Smooth muscle cell (in vitro differentiated cells): ENCODE data around the gene TMTC4. TPM values are rescaled to one million over a fixed set of nuclear protein-coding genes. Genes with fewer than 3 reads are reported as not detected.

Experiments
- DNase-seq: peaks from one replicate; lab custom pipeline; 2025; ENCODE audit not compliant: unreplicated experiment; lab: John Stamatoyannopoulos, UW
- H2AFZ ChIP-seq: fragments of 200-600 bp; sonication (generic); 2 replicates; pipeline ENCODE4 v1.6.0; 2016; ENCODE audit warnings: antibody characterized with exemption, low read depth, mild to moderate bottlenecking
- H3F3A ChIP-seq: fragments of 200-600 bp; sonication (generic); 2 replicates; pipeline ENCODE4 v1.6.0; 2017; ENCODE audit warnings: antibody characterized with exemption, low read depth
- H3K27ac ChIP-seq: fragments of 200-600 bp; sonication (generic); 2 replicates; pipeline ENCODE4 v1.5.1; 2016; ENCODE audit warnings: low read depth, mild to moderate bottlenecking
- H3K27me3 ChIP-seq: fragments of 200-600 bp; sonication (generic); 2 replicates; pipeline ENCODE4 v1.6.1; 2016; ENCODE audit warnings: low read depth, mild to moderate bottlenecking
- H3K36me3 ChIP-seq: fragments of 200-600 bp; sonication (generic); 2 replicates; pipeline ENCODE4 v1.5.1; 2016; ENCODE audit warnings: low read depth
- H3K4me1 ChIP-seq: fragments of 200-600 bp; sonication (generic); 2 replicates; pipeline ENCODE4 v1.5.1; 2016; ENCODE audit warnings: low read depth
- H3K4me2 ChIP-seq: fragments of 200-600 bp; sonication (generic); 2 replicates; pipeline ENCODE4 v1.6.0; 2016; ENCODE audit warnings: mild to moderate bottlenecking
- H3K4me3 ChIP-seq: fragments of 200-600 bp; sonication (generic); 2 replicates; pipeline ENCODE4 v1.5.1; 2016; ENCODE audit warnings: mild to moderate bottlenecking
- H3K79me2 ChIP-seq: fragments of 200-600 bp; sonication (generic); 2 replicates; pipeline ENCODE4 v1.6.0; 2016; ENCODE audit warnings: low read depth, mild to moderate bottlenecking
- H3K9ac ChIP-seq: fragments of 200-600 bp; sonication (generic); 2 replicates; pipeline ENCODE4 v1.6.0; 2016; ENCODE audit warnings: low read depth
- H3K9me3 ChIP-seq: fragments of 200-600 bp; sonication (generic); replicated peaks from 2 replicates; pipeline ENCODE4 v1.5.1; 2016; ENCODE audit warnings: low read depth
- H4K20me1 ChIP-seq: fragments of 200-600 bp; sonication (generic); 2 replicates; pipeline ENCODE4 v1.6.0; 2016; ENCODE audit warnings: low read depth
- WGBS: methylation state at CpG from one replicate; pipeline ENCODE4 v1.1.7; 2016; ENCODE audit warnings: low lambda C conversion rate; 5-methylcytosine and 5-hydroxymethylcytosine counted together
- polyA plus RNA-seq: library from polyadenylated mRNA; unstranded; fragments of >200 nt; fragmentation: Nextera tagmentation; extraction: Ambion mirVana; gene quantifications from 2 replicates; pipeline ENCODE4 v1.2.1, GENCODE V29; 2016
- total RNA-seq: library from RNA; depleted of rRNA; stranded (reverse); fragments of >200 nt; gene quantifications from 2 replicates; pipeline ENCODE4 v1.2.3, GENCODE V29; 2014
- TF ChIP-seq, protein P1 (sequence below): fragments of 200-600 bp; sonication (generic); IDR thresholded peaks from 2 replicates; pipeline ENCODE4 v1.5.1; 2017; ENCODE audit warnings: borderline replicate concordance, mild to moderate bottlenecking, antibody characterized with exemption; ENCODE audit not compliant: insufficient read depth, poor library complexity, severe bottlenecking

The TMTC4 gene
- total and polyA plus RNA-seq, 2 experiments from 2014 or later: 6.6 to 7.4 TPM

DNA sequence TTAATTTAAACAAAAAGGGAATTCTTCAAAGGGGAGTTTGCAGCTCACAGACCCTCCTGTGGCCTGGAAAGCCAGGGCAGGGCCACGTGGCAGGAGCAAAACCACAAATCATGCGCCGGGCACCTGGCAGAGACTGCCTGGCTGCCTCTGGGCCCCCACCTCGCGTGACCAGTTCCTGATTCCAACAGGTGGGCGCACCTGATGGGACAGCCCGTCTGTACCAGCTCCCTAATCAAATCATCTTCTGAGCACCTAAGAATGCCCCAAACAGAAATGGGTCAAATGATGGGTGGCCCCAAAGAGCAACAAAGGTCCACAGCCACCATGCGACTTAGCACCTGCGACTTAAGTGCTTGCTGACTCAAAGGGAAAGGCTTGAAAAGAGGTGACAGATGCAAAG lies 9.2 kb downstream of the TMTC4 start:
- H3K27ac ChIP-seq: no peak overlapping the region
- H3K4me3 ChIP-seq: no peak overlapping the region
- H4K20me1 ChIP-seq: peaks cover under 1% of the 10 kb centered on the region
- H3F3A ChIP-seq: no peaks in the 10 kb centered on the region
- H3K27me3 ChIP-seq: no peaks in the 10 kb centered on the region
- H3K4me1 ChIP-seq: no peaks in the 10 kb centered on the region
- H2AFZ ChIP-seq: no peak overlapping the region
- H3K9ac ChIP-seq: no peak overlapping the region
- no peak overlapping the region for H3K4me2 ChIP-seq
- TF ChIP-seq, protein P1, sequence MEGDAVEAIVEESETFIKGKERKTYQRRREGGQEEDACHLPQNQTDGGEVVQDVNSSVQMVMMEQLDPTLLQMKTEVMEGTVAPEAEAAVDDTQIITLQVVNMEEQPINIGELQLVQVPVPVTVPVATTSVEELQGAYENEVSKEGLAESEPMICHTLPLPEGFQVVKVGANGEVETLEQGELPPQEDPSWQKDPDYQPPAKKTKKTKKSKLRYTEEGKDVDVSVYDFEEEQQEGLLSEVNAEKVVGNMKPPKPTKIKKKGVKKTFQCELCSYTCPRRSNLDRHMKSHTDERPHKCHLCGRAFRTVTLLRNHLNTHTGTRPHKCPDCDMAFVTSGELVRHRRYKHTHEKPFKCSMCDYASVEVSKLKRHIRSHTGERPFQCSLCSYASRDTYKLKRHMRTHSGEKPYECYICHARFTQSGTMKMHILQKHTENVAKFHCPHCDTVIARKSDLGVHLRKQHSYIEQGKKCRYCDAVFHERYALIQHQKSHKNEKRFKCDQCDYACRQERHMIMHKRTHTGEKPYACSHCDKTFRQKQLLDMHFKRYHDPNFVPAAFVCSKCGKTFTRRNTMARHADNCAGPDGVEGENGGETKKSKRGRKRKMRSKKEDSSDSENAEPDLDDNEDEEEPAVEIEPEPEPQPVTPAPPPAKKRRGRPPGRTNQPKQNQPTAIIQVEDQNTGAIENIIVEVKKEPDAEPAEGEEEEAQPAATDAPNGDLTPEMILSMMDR: no peak
- H3K36me3 ChIP-seq: peaks cover 3% of the 10 kb centered on the region
- DNase-seq: no peak
- no peaks in the 10 kb centered on the region for H3K79me2 ChIP-seq
- no peaks in the 10 kb centered on the region for H3K9me3 ChIP-seq
- WGBS: 93% methylated on average over 9 of the region's 9 CpGs

DNA sequence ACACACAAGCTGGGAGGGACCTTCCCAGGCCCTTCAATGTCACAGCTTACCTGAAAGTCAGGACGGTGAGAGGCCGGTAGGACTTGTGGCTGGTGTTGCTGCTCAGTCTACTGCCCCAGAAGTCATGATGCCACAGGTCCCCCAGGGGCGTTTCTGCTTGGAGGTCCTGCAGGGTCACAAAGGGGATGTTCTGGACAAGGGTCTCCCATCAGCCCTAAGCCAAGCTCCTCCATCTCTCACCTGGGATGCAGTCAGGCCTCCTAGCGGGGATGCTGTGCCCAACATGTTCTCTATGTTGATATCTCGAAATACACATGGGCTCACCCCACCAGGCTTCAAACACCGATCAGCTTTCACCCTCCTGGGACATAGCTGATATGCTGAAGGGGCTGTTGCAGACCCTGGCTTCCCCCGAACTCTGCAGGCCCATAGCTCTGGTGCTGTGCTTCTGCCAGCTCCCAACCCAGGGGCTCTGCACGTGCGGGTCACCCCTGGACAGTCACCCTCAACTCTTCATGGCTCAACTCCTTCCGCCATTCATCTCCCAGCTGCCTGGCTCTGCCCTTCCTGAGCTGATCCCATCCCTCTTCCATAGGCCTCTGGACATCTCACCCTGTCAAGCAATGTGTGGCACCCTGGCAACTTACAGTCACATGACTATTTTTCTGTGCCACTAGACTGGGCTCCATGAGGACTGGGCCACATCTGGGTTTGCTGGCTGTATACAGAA lies 10.3 kb downstream of the TMTC4 start:
- Histone ChIP-seq H3K27me3 (no peaks in the 10 kb centered on the region), H2AFZ (no peak overlapping the region), H3K4me2 (no peak overlapping the region), H3K36me3 (peaks cover 3% of the 10 kb centered on the region), H3K9ac (no peak overlapping the region), H3K9me3 (no peaks in the 10 kb centered on the region), H3K27ac (no peak overlapping the region), H3K79me2 (no peaks in the 10 kb centered on the region), H3F3A (no peaks in the 10 kb centered on the region), H3K4me1 (no peaks in the 10 kb centered on the region), H3K4me3 (no peak overlapping the region), H4K20me1 (no peaks in the 10 kb centered on the region)
- TF ChIP-seq, protein P1: no peak
- no peak for DNase-seq
- WGBS: 99% methylated on average over 10 of the region's 10 CpGs

DNA sequence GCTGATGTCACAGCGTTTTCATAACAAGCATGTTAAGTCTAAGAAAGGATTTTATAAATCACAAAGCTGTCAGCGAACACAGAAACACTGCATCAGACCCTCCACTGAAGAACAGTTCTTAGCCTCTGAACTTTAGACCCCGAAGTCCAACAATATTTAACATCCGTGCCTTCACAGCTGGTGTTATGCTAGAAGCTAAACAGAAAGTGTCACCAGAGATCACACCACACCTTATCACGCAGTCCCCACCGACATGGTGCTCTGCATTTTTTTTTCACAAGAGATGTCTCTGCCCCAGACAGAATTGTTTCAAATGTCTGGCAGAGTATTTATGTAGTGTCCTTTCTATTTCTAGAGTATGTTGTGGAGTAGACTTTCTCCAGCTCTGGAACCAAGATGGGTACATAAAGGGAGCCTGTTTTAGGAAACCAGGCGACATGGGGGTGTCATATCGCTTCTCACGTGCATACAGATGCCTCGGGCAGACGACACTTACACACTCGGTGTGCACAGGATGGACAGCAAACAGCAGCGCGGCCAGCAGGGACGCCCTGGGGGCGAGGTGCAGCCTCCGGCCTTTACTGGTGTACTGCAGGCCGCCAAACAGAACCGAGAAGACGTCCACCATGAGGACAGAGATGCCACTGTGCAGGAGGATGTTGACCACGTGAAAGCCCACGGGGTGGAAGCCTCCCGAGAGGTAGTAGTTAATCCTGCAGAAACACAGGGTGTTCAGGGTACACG lies 12.0 kb downstream of the TMTC4 start:
- Histone ChIP-seq H3F3A (no peaks in the 10 kb centered on the region), H2AFZ (no peak overlapping the region), H3K27me3 (no peaks in the 10 kb centered on the region), H3K4me3 (no peak overlapping the region), H3K9ac (no peak overlapping the region), H4K20me1 (no peaks in the 10 kb centered on the region), H3K79me2 (no peaks in the 10 kb centered on the region), H3K4me1 (no peaks in the 10 kb centered on the region), H3K27ac (no peak overlapping the region), H3K36me3 (peaks cover 3% of the 10 kb centered on the region), H3K9me3 (no peaks in the 10 kb centered on the region), H3K4me2 (no peak overlapping the region)
- TF ChIP-seq, protein P1: no peak
- no peak for DNase-seq
- 81% methylated on average over 24 of the region's 24 CpGs for WGBS

DNA sequence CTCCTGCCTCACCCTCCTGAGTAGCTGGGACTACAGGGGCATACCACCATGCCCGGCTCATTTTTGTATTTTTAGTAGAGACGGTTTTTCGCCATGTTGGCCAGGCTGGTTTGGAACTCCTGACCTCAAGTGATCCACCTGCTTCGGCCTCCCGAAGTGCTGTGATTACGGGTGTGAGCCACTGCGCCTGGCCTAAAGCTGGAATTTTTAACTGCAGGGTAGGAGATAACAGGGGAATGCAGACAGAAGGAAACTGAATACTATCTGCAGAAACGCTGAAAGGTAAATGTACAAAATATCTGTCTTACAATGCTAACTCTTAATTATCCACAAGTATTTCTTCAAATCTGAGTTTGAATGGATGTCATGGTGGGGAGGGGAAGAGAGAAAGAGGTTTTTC lies 13.8 kb downstream of the TMTC4 start:
- H3K79me2 ChIP-seq: no peaks in the 10 kb centered on the region
- no peak overlapping the region for H3K27ac ChIP-seq
- no peaks in the 10 kb centered on the region for H3K4me1 ChIP-seq
- H4K20me1 ChIP-seq: no peaks in the 10 kb centered on the region
- TF ChIP-seq, protein P1: no peak
- H3K4me2 ChIP-seq: no peak overlapping the region
- H3K27me3 ChIP-seq: no peaks in the 10 kb centered on the region
- no peak overlapping the region for H3K9ac ChIP-seq
- no peak for DNase-seq
- H2AFZ ChIP-seq: no peak overlapping the region
- no peaks in the 10 kb centered on the region for H3K9me3 ChIP-seq
- H3F3A ChIP-seq: no peaks in the 10 kb centered on the region
- H3K36me3 ChIP-seq: no peaks in the 10 kb centered on the region
- 82% methylated on average over 8 of the region's 8 CpGs for WGBS
- no peak overlapping the region for H3K4me3 ChIP-seq
